ENCODE results near the gene LPCAT1. TPM values are rescaled to one million over a fixed set of nuclear protein-coding genes. Genes with fewer than 3 reads are reported as not detected.

Gene LPCAT1
- total and polyA plus RNA-seq, 2 of the 4 experiments (the other 2 are of a cell fraction): 17.7 to 33.6 TPM

GRCh38 chr5:1421521-1422341 is 102.0 kb downstream of the LPCAT1 start (continued):
- TF ChIP-seq RFX5 (IDR thresholded peaks at IDR 0.05; ENCODE audit: low read depth, low read length): no peak

- Histone ChIP-seq H2BK20ac (ENCODE audit: low read depth, low read length) (no peak overlapping the region), H2AFZ (replicated peaks; ENCODE audit: low read length, poor library complexity) (no peak overlapping the region), H3K18ac (ENCODE audit: low read depth, low read length) (no peak overlapping the region), H2AK5ac (ENCODE audit: low read depth, low read length) (no peak overlapping the region), H2BK5ac (ENCODE audit: low read depth, low read length, poor library complexity, severe bottlenecking) (no peak overlapping the region), H3K14ac (replicated peaks; ENCODE audit: low read depth, low read length) (no peak overlapping the region), H4K5ac (ENCODE audit: low read depth, low read length) (no peak overlapping the region), H4K8ac (ENCODE audit: low read depth in 2 of 2, low read length in 2 of 2) (no peak overlapping the region), H3K79me1 (ENCODE audit: low read depth in 1 of 2, low read length in 2 of 2) (no peaks in the 10 kb centered on the region), H3K27ac (ENCODE audit: insufficient read depth, low read length) (no peak overlapping the region), H4K20me1 (ENCODE audit: insufficient read depth, low read length) (no peaks in the 10 kb centered on the region), H2AK9ac (replicated peaks; ENCODE audit: low read depth, low read length, poor library complexity) (no peak overlapping the region), H3K36me3 (ENCODE audit: control insufficient read depth, insufficient read depth, low read length) (no peaks in the 10 kb centered on the region), H3K9ac (ENCODE audit: low read depth, low read length) (no peak overlapping the region), H3K4me2 (ENCODE audit: low read depth, low read length) (no peak overlapping the region), H2BK120ac (ENCODE audit: low read depth, low read length) (no peak overlapping the region), H3K9me3 (ENCODE audit: control insufficient read depth, insufficient read depth, low read length) (no peaks in the 10 kb centered on the region; the same call in 1 of the 2 replicates), H4K91ac (ENCODE audit: insufficient read depth, low read depth, low read length) (no peak overlapping the region), H3K4me1 (ENCODE audit: control insufficient read depth, insufficient read depth, low read length) (no peaks in the 10 kb centered on the region), H3K27me3 (ENCODE audit: control insufficient read depth, insufficient read depth, low read length) (peaks cover 1% of the 10 kb centered on the region; the same call in 1 of the 2 replicates), H3K23ac (ENCODE audit: low read depth, low read length) (no peak overlapping the region), H3K9me1 (ENCODE audit: insufficient read depth, low read length) (no peaks in the 10 kb centered on the region), H3K56ac (ENCODE audit: extremely low read depth, insufficient read depth, low read length) (no peak overlapping the region), H3K4ac (ENCODE audit: low read depth, low read length) (no peak overlapping the region), H3K4me3 (ENCODE audit: insufficient read depth, low read depth, low read length) (no peak overlapping the region), H2BK15ac (ENCODE audit: low read depth, low read length) (no peak overlapping the region)
- DNase-seq: no peak
- in situ Hi-C loops (cut with MboI; ENCODE audit: low sequenced_read_pairs): no loop called here
- no TSS peak for BruUV-seq (replicated peaks)
- no peak for ATAC-seq (ENCODE audit: low read depth)
- dilution Hi-C loops (cut with HindIII; ENCODE audit: low sequenced_read_pairs, unreplicated experiment): no loop called here
- 57% methylated on average over 11 of the region's 23 CpGs; no CpG with 5 or more reads in 1 of the 2 experiments for WGBS, 2 experiments (ENCODE audit: extremely low coverage in 2 of 2, insufficient read length in 1 of 2)
- ChIA-PET CTCF (no interaction called here), POLR2A (ENCODE audit: unreplicated experiment) (no interaction called here)
- intact Hi-C loops (cut with micrococcal nuclease): no loop called here
- no peak for TF ChIP-seq RCOR1 (IDR thresholded peaks at IDR 0.05; ENCODE audit: insufficient replicate concordance, low read length)
- TF ChIP-seq CTCF (conservative IDR thresholded peaks at IDR 0.05; ENCODE audit: low read depth, low read length): no peak
- no peak for TF ChIP-seq NFE2L2 (IDR thresholded peaks at IDR 0.05; ENCODE audit: low read depth, low read length)
- no peak for TF ChIP-seq USF2 (IDR thresholded peaks at IDR 0.05; ENCODE audit: low read depth, low read length)
- no peak for TF ChIP-seq CEBPB (IDR thresholded peaks at IDR 0.05; ENCODE audit: low read depth, low read length)
- no peak for TF ChIP-seq MAZ (IDR thresholded peaks at IDR 0.05; ENCODE audit: borderline replicate concordance, low read depth, low read length)
- TF ChIP-seq CHD1 (IDR thresholded peaks at IDR 0.05; ENCODE audit: low read depth, low read length): no peak
- no peak for TF ChIP-seq BHLHE40 (IDR thresholded peaks at IDR 0.05; ENCODE audit: low read depth, low read length)
Observed at GRCh38 chr5:1420211-1421195, 103.3 kb downstream of the LPCAT1 start.

Data from IMR-90 (cell line).